NCI-H345 (cell line): ENCODE measurements around the gene YWHAG.
"Not testable (repeated sequence)": the region's sequence is repeated elsewhere in the genome, so short reads cannot be mapped to it uniquely, and the experiment has no call there.

Experiments
- DNase-seq: peaks from one replicate; lab custom pipeline; 2025; lab: John Stamatoyannopoulos, UW

YWHAG gene

GRCh38 chr7:76296743-76297740 is 61.7 kb downstream of the YWHAG start:
- peak; percentile 28 for DNase-seq

- peak; percentile 92 for DNase-seq
These were observed 64.3 kb downstream of the YWHAG start for GRCh38 chr7:76294344-76295024.

GRCh38 chr7:76293407-76293901 is 65.3 kb downstream of the YWHAG start:
- no peak for DNase-seq

GRCh38 chr7:76292911-76293310 is 65.9 kb downstream of the YWHAG start:
- not testable (repeated sequence) for DNase-seq

GRCh38 chr7:76292213-76292573 is 66.6 kb downstream of the YWHAG start:
- no peak for DNase-seq

- DNase-seq: peak; percentile 83
These were observed 67.2 kb downstream of the YWHAG start for GRCh38 chr7:76291351-76292212.

- DNase-seq: not testable (repeated sequence)
These were observed 67.9 kb downstream of the YWHAG start for GRCh38 chr7:76290847-76291350.

GRCh38 chr7:76286842-76287403 is 71.9 kb downstream of the YWHAG start:
- DNase-seq: no peak

- no peak for DNase-seq
These were observed 73.0 kb downstream of the YWHAG start for GRCh38 chr7:76285604-76286374.

GRCh38 chr7:76283254-76284159 is 75.3 kb downstream of the YWHAG start:
- no peak for DNase-seq

- no peak for DNase-seq
These were observed 76.2 kb downstream of the YWHAG start for GRCh38 chr7:76282344-76283253.

GRCh38 chr7:76281706-76282343 is 77.0 kb downstream of the YWHAG start:
- no peak for DNase-seq

GRCh38 chr7:76281006-76281705 is 77.6 kb downstream of the YWHAG start:
- DNase-seq: no peak

- no peak for DNase-seq
These were observed 78.4 kb downstream of the YWHAG start for GRCh38 chr7:76280408-76280807.

GRCh38 chr7:76278540-76278939 is 80.3 kb downstream of the YWHAG start:
- DNase-seq: no peak
